Gastrocnemius medialis (tissue), 4 donors: ENCODE data around the gene YAP1. TPM values are rescaled to one million over a fixed set of nuclear protein-coding genes. Genes with fewer than 3 reads are reported as not detected.

Experiments used
- ATAC-seq, 2 donors: fragments of 150-250 bp; one replicate each; pipeline ENCODE4 v1.9.1; 2016
- DNase-seq, 2 donors: peaks; one replicate each; pipeline ENCODE4 v3.0.0-alpha.2; 2019
- H3K27ac ChIP-seq, 4 donors: fragments of 200-600 bp; sonication (generic); 1 replicate in 1 of 4; 2 replicates in 3 of 4; pipeline ENCODE4 v1.5.1; 2016 to 2018; ENCODE audit warnings: mild to moderate bottlenecking in 2 of 4, moderate library complexity in 1 of 4
- H3K27me3 ChIP-seq, 3 donors: fragments of 200-600 bp; sonication (generic) in 2 of 3; 1 replicate in 1 of 3; 2 replicates in 2 of 3; pipeline versions ENCODE4 v1.5.1 to v1.6.0; 2016 to 2019; ENCODE audit warnings: mild to moderate bottlenecking in 1 of 3, moderate library complexity in 1 of 3
- H3K36me3 ChIP-seq, 2 donors: fragments of 200-600 bp; sonication (generic) in 1 of 2; one replicate each; pipeline ENCODE4 v1.5.1; 2017 to 2018
- H3K4me1 ChIP-seq, 2 donors: fragments of 200-600 bp; sonication (generic) in 1 of 2; one replicate each; pipeline ENCODE4 v1.5.1; 2016 to 2017; ENCODE audit warnings: mild to moderate bottlenecking in 2 of 2
- H3K4me3 ChIP-seq, 4 donors: fragments of 200-600 bp; sonication (generic) in 3 of 4; 1 replicate in 1 of 4; 2 replicates in 3 of 4; pipeline ENCODE4 v1.5.1; 2016 to 2019; ENCODE audit warnings: mild to moderate bottlenecking in 2 of 4
- H3K9me3 ChIP-seq, 3 donors: fragments of 200-600 bp; sonication (generic) in 2 of 3; 1 replicate in 1 of 3; 2 replicates in 2 of 3; pipeline ENCODE4 v1.5.1; 2016 to 2019
- POLR2A ChIP-seq, 2 donors: fragments of 450-650 bp; IDR thresholded peaks; one replicate each; pipeline ENCODE4 v1.6.1; 2017; ENCODE audit warnings: antibody characterized with exemption in 2 of 2, mild to moderate bottlenecking in 2 of 2, moderate library complexity in 2 of 2
- in situ Hi-C, 4 donors: fragments of 200-750 bp; cut with MboI; loops; one replicate each; pipeline versions ENCODE4 v1.15.0 to v1.8.0; 2017; ENCODE audit warnings: low sequenced_read_pairs in 4 of 4
- intact Hi-C: fragments of 100-400 bp; cut with DNase I; formaldehyde crosslinking; loops from one replicate; pipeline ENCODE4 v1.15.1; 2023; ENCODE audit warnings: low total_unique reads
- total RNA-seq, 4 donors: library from RNA; depleted of rRNA; stranded (reverse); fragments of >200 nt; gene quantifications; one replicate each; pipeline versions ENCODE4 v1.1.0 to v1.2.3, GENCODE V29; 2016
- TF ChIP-seq, protein P1 (sequence below), 5 experiments: fragments of 450-650 bp in 3 of 5; fragments of 200-600 bp in 2 of 5; sonication (generic) in 2 of 5; IDR thresholded peaks in 4 of 5; conservative IDR thresholded peaks in 1 of 5; 1 replicate in 4 of 5; 2 replicates in 1 of 5; pipeline ENCODE4 v1.5.1; 2016 to 2019; ENCODE audit warnings: antibody characterized with exemption in 5 of 5, mild to moderate bottlenecking in 3 of 5, moderate library complexity in 3 of 5

YAP1 gene
- total RNA-seq, 4 donors from 2014 or later: 41.9 to 89.4 (median 72.6) TPM

DNA sequence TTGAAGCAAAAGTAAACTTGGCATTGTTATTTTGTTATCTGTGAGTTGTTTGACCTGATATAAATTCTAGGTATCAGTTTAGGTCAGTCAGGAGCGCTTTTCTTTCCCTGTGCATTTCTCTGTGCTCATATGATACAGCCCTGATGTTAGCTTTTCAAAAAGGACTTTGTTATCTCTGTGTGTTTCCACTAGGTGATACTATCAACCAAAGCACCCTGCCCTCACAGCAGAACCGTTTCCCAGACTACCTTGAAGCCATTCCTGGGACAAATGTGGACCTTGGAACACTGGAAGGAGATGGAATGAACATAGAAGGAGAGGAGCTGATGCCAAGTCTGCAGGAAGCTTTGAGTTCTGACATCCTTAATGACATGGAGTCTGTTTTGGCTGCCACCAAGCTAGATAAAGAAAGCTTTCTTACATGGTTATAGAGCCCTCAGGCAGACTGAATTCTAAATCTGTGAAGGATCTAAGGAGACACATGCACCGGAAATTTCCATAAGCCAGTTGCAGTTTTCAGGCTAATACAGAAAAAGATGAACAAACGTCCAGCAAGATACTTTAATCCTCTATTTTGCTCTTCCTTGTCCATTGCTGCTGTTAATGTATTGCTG lies 119.4 kb downstream of the YAP1 start:
- Histone ChIP-seq H3K4me1 (no peaks in the 10 kb centered on the region), H3K36me3 (peaks cover 0 to 15% of the 10 kb centered on the region in 2 donors), H3K9me3 (no peaks in the 10 kb centered on the region), H3K27ac (no peak overlapping the region), H3K27me3 (no peaks in the 10 kb centered on the region), H3K4me3 (no peak overlapping the region)
- TF ChIP-seq, protein P1, sequence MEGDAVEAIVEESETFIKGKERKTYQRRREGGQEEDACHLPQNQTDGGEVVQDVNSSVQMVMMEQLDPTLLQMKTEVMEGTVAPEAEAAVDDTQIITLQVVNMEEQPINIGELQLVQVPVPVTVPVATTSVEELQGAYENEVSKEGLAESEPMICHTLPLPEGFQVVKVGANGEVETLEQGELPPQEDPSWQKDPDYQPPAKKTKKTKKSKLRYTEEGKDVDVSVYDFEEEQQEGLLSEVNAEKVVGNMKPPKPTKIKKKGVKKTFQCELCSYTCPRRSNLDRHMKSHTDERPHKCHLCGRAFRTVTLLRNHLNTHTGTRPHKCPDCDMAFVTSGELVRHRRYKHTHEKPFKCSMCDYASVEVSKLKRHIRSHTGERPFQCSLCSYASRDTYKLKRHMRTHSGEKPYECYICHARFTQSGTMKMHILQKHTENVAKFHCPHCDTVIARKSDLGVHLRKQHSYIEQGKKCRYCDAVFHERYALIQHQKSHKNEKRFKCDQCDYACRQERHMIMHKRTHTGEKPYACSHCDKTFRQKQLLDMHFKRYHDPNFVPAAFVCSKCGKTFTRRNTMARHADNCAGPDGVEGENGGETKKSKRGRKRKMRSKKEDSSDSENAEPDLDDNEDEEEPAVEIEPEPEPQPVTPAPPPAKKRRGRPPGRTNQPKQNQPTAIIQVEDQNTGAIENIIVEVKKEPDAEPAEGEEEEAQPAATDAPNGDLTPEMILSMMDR (IDR thresholded peaks at IDR 0.05 in 4 of 5, conservative IDR thresholded peaks at IDR 0.05 in 1 of 5): no peak
- no peak for TF ChIP-seq POLR2A (IDR thresholded peaks at IDR 0.05)
- in situ Hi-C loops: no loop called here
- ATAC-seq: no peak
- intact Hi-C loops: no loop called here
- no peak for DNase-seq

DNA sequence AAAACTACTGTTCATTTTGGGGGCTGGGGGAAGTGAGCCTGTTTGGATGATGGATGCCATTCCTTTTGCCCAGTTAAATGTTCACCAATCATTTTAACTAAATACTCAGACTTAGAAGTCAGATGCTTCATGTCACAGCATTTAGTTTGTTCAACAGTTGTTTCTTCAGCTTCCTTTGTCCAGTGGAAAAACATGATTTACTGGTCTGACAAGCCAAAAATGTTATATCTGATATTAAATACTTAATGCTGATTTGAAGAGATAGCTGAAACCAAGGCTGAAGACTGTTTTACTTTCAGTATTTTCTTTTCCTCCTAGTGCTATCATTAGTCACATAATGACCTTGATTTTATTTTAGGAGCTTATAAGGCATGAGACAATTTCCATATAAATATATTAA lies 119.9 kb downstream of the YAP1 start:
- H3K9me3 ChIP-seq: no peaks in the 10 kb centered on the region
- H3K27ac ChIP-seq: no peak overlapping the region
- H3K4me3 ChIP-seq: no peak overlapping the region
- peaks cover 0 to 3% of the 10 kb centered on the region in 2 donors for H3K4me1 ChIP-seq
- H3K27me3 ChIP-seq: no peaks in the 10 kb centered on the region
- H3K36me3 ChIP-seq: peaks cover 0 to 15% of the 10 kb centered on the region in 2 donors
- no peak for TF ChIP-seq POLR2A (IDR thresholded peaks at IDR 0.05)
- TF ChIP-seq, protein P1 (IDR thresholded peaks at IDR 0.05 in 4 of 5, conservative IDR thresholded peaks at IDR 0.05 in 1 of 5): no peak
- DNase-seq: no peak
- no peak for ATAC-seq
- intact Hi-C loops: no loop called here
- in situ Hi-C loops: no loop called here

DNA sequence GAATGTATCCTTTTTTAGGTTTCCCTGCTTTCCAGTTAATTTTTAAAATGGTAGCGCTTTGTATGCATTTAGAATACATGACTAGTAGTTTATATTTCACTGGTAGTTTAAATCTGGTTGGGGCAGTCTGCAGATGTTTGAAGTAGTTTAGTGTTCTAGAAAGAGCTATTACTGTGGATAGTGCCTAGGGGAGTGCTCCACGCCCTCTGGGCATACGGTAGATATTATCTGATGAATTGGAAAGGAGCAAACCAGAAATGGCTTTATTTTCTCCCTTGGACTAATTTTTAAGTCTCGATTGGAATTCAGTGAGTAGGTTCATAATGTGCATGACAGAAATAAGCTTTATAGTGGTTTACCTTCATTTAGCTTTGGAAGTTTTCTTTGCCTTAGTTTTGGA lies 120.7 kb downstream of the YAP1 start:
- H3K36me3 ChIP-seq: peaks cover 0 to 15% of the 10 kb centered on the region in 2 donors
- in situ Hi-C loops: no loop called here

DNA sequence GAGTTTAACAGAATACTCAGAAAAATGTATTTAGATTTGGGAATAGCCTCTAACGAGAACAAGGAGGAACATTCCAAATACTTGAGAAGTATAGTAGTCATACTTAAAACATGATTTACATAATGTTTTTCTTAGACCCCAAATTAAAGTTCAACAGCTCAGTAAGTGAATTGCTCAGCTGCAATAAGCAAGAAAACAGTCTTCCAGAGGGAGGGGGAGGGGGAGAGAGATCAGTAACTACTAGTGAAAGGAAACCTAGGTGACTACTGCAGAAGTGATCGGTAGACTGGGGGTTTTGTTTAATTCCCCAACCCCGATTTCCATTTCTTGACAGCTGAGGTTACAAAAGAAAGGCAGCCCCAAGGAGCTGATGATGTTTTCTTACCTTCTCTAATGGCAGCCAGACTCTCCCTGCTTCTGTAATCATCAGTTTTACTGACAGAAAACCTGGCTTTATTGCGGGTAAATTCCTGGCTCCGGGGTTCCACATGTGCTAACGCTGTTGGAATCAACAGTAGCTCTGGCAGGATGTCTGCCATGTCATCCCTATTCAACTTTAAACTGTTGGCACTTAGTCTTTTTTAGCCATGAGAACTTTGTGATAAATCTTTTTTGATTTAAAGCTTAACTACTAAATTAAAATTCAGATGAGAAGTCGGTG lies 124.7 kb downstream of the YAP1 start:
- H3K27me3 ChIP-seq: no peaks in the 10 kb centered on the region
- in situ Hi-C loops: no loop called here
- no peak overlapping the region for H3K4me3 ChIP-seq
- H3K9me3 ChIP-seq: no peaks in the 10 kb centered on the region
- peaks cover 0 to 3% of the 10 kb centered on the region in 2 donors for H3K4me1 ChIP-seq
- TF ChIP-seq POLR2A (IDR thresholded peaks at IDR 0.05): no peak
- TF ChIP-seq, protein P1 (IDR thresholded peaks at IDR 0.05 in 4 of 5, conservative IDR thresholded peaks at IDR 0.05 in 1 of 5): no peak
- intact Hi-C loops: no loop called here
- no peak for ATAC-seq
- peak overlapping the region in 1 of 4 donors; percentile 24 for H3K27ac ChIP-seq
- no peak for DNase-seq
- H3K36me3 ChIP-seq: peaks cover 0 to 6% of the 10 kb centered on the region in 2 donors

More for the DNA sequence above, 120.7 kb downstream of the YAP1 start:
- H3K4me3 ChIP-seq: no peak overlapping the region
- no peaks in the 10 kb centered on the region for H3K27me3 ChIP-seq
- intact Hi-C loops: no loop called here
- TF ChIP-seq, protein P1 (IDR thresholded peaks at IDR 0.05 in 4 of 5, conservative IDR thresholded peaks at IDR 0.05 in 1 of 5): no peak
- no peak for TF ChIP-seq POLR2A (IDR thresholded peaks at IDR 0.05)
- DNase-seq (no peak), ATAC-seq (no peak)
- H3K9me3 ChIP-seq: no peaks in the 10 kb centered on the region
- H3K27ac ChIP-seq: no peak overlapping the region
- H3K4me1 ChIP-seq: peaks cover 0 to 3% of the 10 kb centered on the region in 2 donors
